CD14-positive monocyte (primary cell): ENCODE data around the gene AMIGO3. TPM values are rescaled to one million over a fixed set of nuclear protein-coding genes. Genes with fewer than 3 reads are reported as not detected.
A peak's percentile ranks its signal among the peaks of the same experiment; 100 is the strongest.

Experiments used
- DNase-seq, 3 donors: peaks; one replicate each; pipeline ENCODE4 v3.0.0-alpha.2; 2011 to 2022
- H2AFZ ChIP-seq: 2 replicates; pipeline ENCODE4 v1.6.0; 2012; ENCODE audit warnings: mild to moderate bottlenecking, low read depth, low read length, inconsistent platforms; ENCODE audit not compliant: insufficient read depth, poor library complexity, severe bottlenecking
- H3K27ac ChIP-seq, 2 donors: 1 replicate in 1 of 2; 2 replicates in 1 of 2; pipeline ENCODE4 v1.5.1; 2012 to 2013; ENCODE audit warnings: low read length in 2 of 2, control low read depth in 1 of 2, inconsistent platforms in 1 of 2, low read depth in 1 of 2, mild to moderate bottlenecking in 1 of 2
- H3K27me3 ChIP-seq, 2 donors: one replicate each; pipeline versions ENCODE4 v1.6.0 to v1.6.1; 2011 to 2013; ENCODE audit warnings: low read length in 2 of 2; ENCODE audit not compliant: control insufficient read depth in 2 of 2, insufficient read depth in 2 of 2
- H3K36me3 ChIP-seq, 2 donors: replicated peaks in 1 of 2; 1 replicate in 1 of 2; 2 replicates in 1 of 2; pipeline versions ENCODE4 v1.5.1 to v1.6.1; 2012 to 2013; ENCODE audit warnings: low read length in 2 of 2, control low read depth in 1 of 2, inconsistent platforms in 1 of 2, mild to moderate bottlenecking in 1 of 2; ENCODE audit not compliant: insufficient read depth in 2 of 2, control insufficient read depth in 1 of 2
- H3K4me1 ChIP-seq, 2 donors: 1 replicate in 1 of 2; 2 replicates in 1 of 2; pipeline versions ENCODE4 v1.5.1 to v1.6.1; 2012 to 2013; ENCODE audit warnings: low read length in 2 of 2, control low read depth in 1 of 2, inconsistent platforms in 1 of 2, mild to moderate bottlenecking in 1 of 2, moderate library complexity in 1 of 2; ENCODE audit not compliant: insufficient read depth in 2 of 2, control insufficient read depth in 1 of 2
- H3K4me2 ChIP-seq: replicated peaks from 2 replicates; pipeline ENCODE3; 2012; ENCODE audit warnings: low read length, moderate library complexity, mild to moderate bottlenecking; ENCODE audit not compliant: poor library complexity, severe bottlenecking; ENCODE audit errors: extremely low read depth
- H3K4me3 ChIP-seq, 3 experiments: fragments of 200-600 bp in 1 of 3; sonication (generic) in 1 of 3; replicated peaks in 1 of 3; 1 replicate in 2 of 3; 2 replicates in 1 of 3; pipeline ENCODE4 v1.5.1; 2011 to 2013; ENCODE audit warnings: low read length in 3 of 3, mild to moderate bottlenecking in 3 of 3, control low read depth in 2 of 3, low read depth in 2 of 3, inconsistent platforms in 1 of 3, moderate library complexity in 1 of 3
- H3K79me2 ChIP-seq: 2 replicates; pipeline ENCODE4 v1.6.0; 2012; ENCODE audit warnings: mild to moderate bottlenecking, control low read depth, inconsistent platforms, low read length, moderate library complexity; ENCODE audit not compliant: insufficient read depth
- H3K9ac ChIP-seq: 2 replicates; pipeline ENCODE4 v1.6.0; 2017; ENCODE audit warnings: low read length, mild to moderate bottlenecking; ENCODE audit not compliant: insufficient read depth, poor library complexity, severe bottlenecking
- H3K9me3 ChIP-seq, 2 donors: replicated peaks in 1 of 2; 1 replicate in 1 of 2; 2 replicates in 1 of 2; pipeline versions ENCODE4 v1.5.1 to v1.6.1; 2012 to 2013; ENCODE audit warnings: low read length in 2 of 2, control low read depth in 1 of 2; ENCODE audit not compliant: control insufficient read depth in 1 of 2, insufficient read depth in 1 of 2
- H4K20me1 ChIP-seq: 2 replicates; pipeline ENCODE4 v1.6.0; 2012; ENCODE audit warnings: mild to moderate bottlenecking, low read length, control low read depth, moderate library complexity; ENCODE audit not compliant: insufficient read depth
- H3K27ac Mint-ChIP-seq, 7 donors: one replicate each; pipeline ENCODE4 v1.8.0; 2020; ENCODE audit warnings: mild to moderate bottlenecking in 7 of 7, mixed read lengths in 7 of 7, moderate library complexity in 6 of 7, inconsistent platforms in 2 of 7
- H3K27me3 Mint-ChIP-seq, 3 donors: one replicate each; pipeline ENCODE4 v1.8.0; 2021 to 2022; ENCODE audit warnings: low read depth in 3 of 3, mild to moderate bottlenecking in 3 of 3, mixed read lengths in 3 of 3, moderate library complexity in 3 of 3, inconsistent platforms in 1 of 3
- H3K36me3 Mint-ChIP-seq, 2 donors: one replicate each; pipeline ENCODE4 v1.8.0; 2020; ENCODE audit warnings: mixed read lengths in 2 of 2, inconsistent platforms in 1 of 2, mild to moderate bottlenecking in 1 of 2
- H3K4me1 Mint-ChIP-seq: one replicate; pipeline ENCODE4 v1.8.0; 2020; ENCODE audit warnings: mild to moderate bottlenecking, mixed read lengths
- H3K4me3 Mint-ChIP-seq, 2 donors: one replicate each; pipeline ENCODE4 v1.8.0; 2020; ENCODE audit warnings: mild to moderate bottlenecking in 2 of 2, mixed read lengths in 2 of 2, moderate library complexity in 1 of 2
- H3K9me3 Mint-ChIP-seq, 7 donors: one replicate each; pipeline ENCODE4 v1.8.0; 2020 to 2022; ENCODE audit warnings: mixed read lengths in 7 of 7, mild to moderate bottlenecking in 6 of 7, moderate library complexity in 6 of 7, inconsistent platforms in 2 of 7
- WGBS: methylation state at CpG from one replicate; pipeline ENCODE4 v1.1.5; 2013; ENCODE audit warnings: missing lambda C conversion rate; ENCODE audit not compliant: insufficient coverage; 5-methylcytosine and 5-hydroxymethylcytosine counted together
- intact Hi-C, 2 donors: fragments of 100-400 bp; cut with micrococcal nuclease; formaldehyde crosslinking; loops; one replicate each; pipeline versions ENCODE4 v1.15.0 to v1.15.1; 2023
- polyA minus RNA-seq: library from RNA; depleted of rRNA, polyadenylated mRNA; stranded (reverse); fragments of >200 nt; gene quantifications from 2 replicates; pipeline ENCODE4 v1.2.3, GENCODE V29; 2012
- polyA plus RNA-seq, 3 donors: library from polyadenylated mRNA; depleted of rRNA in 1 of 3; unstranded in 2 of 3; stranded (reverse) in 1 of 3; fragments of 300-500 nt in 2 of 3; fragments of >200 nt in 1 of 3; fragmentation: Illumina TruSeq in 2 of 3; gene quantifications; 1 replicate in 2 of 3; 2 replicates in 1 of 3; pipeline ENCODE4 v1.2.3, GENCODE V29; 2012 to 2021
- total RNA-seq, 12 experiments: library from RNA in 1 of 12; stranded (reverse) in 1 of 12; fragments of 120-200 nt in 1 of 12; gene quantifications; one replicate each; pipeline ENCODE4 v1.2.4 and lab custom pipeline; 2013 to 2026; ENCODE audit warnings: mixed read lengths in 6 of 12, inconsistent platforms in 1 of 12
- TF ChIP-seq, protein P1 (sequence below): fragments of 200-600 bp; IDR thresholded peaks from one replicate; pipeline ENCODE4 v1.8.0; 2022; ENCODE audit warnings: antibody characterized with exemption, mild to moderate bottlenecking

The AMIGO3 gene, protein sequence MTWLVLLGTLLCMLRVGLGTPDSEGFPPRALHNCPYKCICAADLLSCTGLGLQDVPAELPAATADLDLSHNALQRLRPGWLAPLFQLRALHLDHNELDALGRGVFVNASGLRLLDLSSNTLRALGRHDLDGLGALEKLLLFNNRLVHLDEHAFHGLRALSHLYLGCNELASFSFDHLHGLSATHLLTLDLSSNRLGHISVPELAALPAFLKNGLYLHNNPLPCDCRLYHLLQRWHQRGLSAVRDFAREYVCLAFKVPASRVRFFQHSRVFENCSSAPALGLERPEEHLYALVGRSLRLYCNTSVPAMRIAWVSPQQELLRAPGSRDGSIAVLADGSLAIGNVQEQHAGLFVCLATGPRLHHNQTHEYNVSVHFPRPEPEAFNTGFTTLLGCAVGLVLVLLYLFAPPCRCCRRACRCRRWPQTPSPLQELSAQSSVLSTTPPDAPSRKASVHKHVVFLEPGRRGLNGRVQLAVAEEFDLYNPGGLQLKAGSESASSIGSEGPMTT
- 0.15 TPM for total RNA-seq (2013)
- polyA plus RNA-seq: under 1 TPM in 1 of 3 donors, not detected in 2; 0.96 TPM
- 1.5 and 2.1 TPM in 2 replicates for polyA minus RNA-seq
- total RNA-seq (lab: John Stamatoyannopoulos, UW): 0 reads per million in 11 experiments

DNA sequence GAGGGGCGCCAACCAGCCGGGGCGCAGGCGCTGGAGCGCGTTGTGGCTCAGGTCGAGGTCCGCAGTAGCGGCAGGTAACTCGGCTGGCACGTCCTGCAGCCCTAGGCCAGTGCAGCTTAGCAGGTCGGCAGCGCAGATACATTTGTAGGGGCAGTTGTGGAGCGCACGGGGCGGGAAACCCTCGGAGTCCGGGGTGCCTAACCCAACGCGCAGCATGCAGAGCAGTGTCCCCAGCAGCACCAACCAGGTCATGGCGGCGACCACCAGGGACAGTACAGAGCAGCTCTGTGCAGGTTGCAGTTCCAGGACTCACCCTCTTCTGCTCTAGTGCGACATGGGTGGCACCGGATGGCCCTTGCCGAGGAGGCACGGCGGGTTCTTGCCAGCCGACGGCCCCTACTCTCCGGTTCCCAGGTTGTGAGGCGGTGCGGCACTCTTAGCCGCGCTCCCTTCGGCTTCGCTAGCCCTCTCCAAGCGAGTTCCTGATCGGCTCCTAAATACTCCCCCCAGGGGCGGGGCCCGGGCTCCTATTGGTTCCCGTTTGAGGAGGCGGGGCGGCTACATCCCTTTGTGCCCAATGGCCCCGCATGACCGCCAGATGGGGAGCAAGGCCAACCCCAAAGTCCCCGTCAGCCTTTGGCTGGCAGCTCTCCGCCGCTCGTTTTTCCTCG lies at the start of gene AMIGO3:
Gene AMIGO3, minus strand, starts transcription at position 471 of the 671 bp plus-strand sequence. Its CDS starts 219 bp downstream, at position 252.
- under 1% methylated on average over 46 of the region's 50 CpGs for WGBS
- H2AFZ ChIP-seq: peak within 1 kb of the TSS; percentile 72
- TF ChIP-seq, protein P1, sequence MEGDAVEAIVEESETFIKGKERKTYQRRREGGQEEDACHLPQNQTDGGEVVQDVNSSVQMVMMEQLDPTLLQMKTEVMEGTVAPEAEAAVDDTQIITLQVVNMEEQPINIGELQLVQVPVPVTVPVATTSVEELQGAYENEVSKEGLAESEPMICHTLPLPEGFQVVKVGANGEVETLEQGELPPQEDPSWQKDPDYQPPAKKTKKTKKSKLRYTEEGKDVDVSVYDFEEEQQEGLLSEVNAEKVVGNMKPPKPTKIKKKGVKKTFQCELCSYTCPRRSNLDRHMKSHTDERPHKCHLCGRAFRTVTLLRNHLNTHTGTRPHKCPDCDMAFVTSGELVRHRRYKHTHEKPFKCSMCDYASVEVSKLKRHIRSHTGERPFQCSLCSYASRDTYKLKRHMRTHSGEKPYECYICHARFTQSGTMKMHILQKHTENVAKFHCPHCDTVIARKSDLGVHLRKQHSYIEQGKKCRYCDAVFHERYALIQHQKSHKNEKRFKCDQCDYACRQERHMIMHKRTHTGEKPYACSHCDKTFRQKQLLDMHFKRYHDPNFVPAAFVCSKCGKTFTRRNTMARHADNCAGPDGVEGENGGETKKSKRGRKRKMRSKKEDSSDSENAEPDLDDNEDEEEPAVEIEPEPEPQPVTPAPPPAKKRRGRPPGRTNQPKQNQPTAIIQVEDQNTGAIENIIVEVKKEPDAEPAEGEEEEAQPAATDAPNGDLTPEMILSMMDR: peak; percentile 79

DNA sequence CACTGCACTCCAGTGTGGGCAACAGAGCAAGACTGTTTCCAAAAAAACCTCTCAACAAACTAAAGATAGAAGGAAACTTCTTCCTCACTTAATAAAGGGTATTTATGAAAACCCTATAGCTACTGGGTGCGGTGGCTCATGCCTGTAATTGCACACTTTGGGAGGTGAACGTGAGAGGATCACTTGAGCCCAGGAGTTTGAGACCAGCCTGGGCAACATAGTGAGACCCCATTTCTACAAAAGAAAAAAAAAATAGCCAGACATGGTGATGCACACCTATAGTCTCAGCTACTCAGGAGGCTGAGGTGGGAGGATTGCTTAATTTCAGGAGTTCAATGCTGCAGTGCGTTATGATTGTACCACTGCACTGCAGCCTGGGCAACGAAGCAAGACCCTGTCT lies 44.5 kb upstream of the AMIGO3 start:
- Mint-ChIP-seq H3K27ac (no peak overlapping the region), H3K36me3 (peaks cover 15 to 51% of the 10 kb centered on the region in 2 donors), H3K4me1 (peaks cover 10% of the 10 kb centered on the region), H3K9me3 (peaks cover 0 to 2% (median 0%) of the 10 kb centered on the region in 7 donors), H3K4me3 (no peak overlapping the region), H3K27me3 (no peaks in the 10 kb centered on the region)
- peaks cover 93% of the 10 kb centered on the region for H3K79me2 ChIP-seq
- no CpG with 5 or more reads among the region's 4 CpGs for WGBS
- no peak overlapping the region for H3K4me3 ChIP-seq
- H3K27ac ChIP-seq: no peak overlapping the region
- H3K4me2 ChIP-seq: no peak overlapping the region
- no peak for DNase-seq
- H2AFZ ChIP-seq: no peak overlapping the region
- H3K27me3 ChIP-seq: no peaks in the 10 kb centered on the region
- intact Hi-C loops: loop anchor here in 1 of 2 donors (10.0 kb wide), 1 partner anchor 1599 kb away; no protein-coding TSS in a partner anchor
- peaks cover 0 to 5% of the 10 kb centered on the region in 2 donors for H3K4me1 ChIP-seq
- TF ChIP-seq, protein P1: no peak
- peaks cover 3 to 39% of the 10 kb centered on the region in 2 donors for H3K36me3 ChIP-seq
- H3K9me3 ChIP-seq: no peaks in the 10 kb centered on the region
- peaks cover 96% of the 10 kb centered on the region for H4K20me1 ChIP-seq
- no peak overlapping the region for H3K9ac ChIP-seq

More for the DNA sequence above, at the start of gene AMIGO3:
- Mint-ChIP-seq H3K4me1 (peaks cover 30% of the 10 kb centered on the region), H3K27me3 (peaks cover 7 to 9% (median 7%) of the 10 kb centered on the region in 3 donors), H3K36me3 (peaks cover 29 to 40% of the 10 kb centered on the region in 2 donors), H3K4me3 (peak within 1 kb of the TSS; percentile 85 to 93), H3K9me3 (peaks cover 0 to 5% (median 0%) of the 10 kb centered on the region in 7 donors), H3K27ac (peak within 1 kb of the TSS; percentile 32 to 86 (median 72))
- DNase-seq: peak; percentile 87 to 94 (median 89)
- Histone ChIP-seq H3K36me3 (peaks cover 10 to 33% of the 10 kb centered on the region in 2 donors), H3K27ac (peak within 1 kb of the TSS in 1 of 2 donors; percentile 36), H3K4me3 (peak within 1 kb of the TSS; percentile 45 to 80 (median 46)), H3K9ac (peak within 1 kb of the TSS; percentile 43), H3K4me1 (peaks cover 26 to 34% of the 10 kb centered on the region in 2 donors), H3K4me2 (peak within 1 kb of the TSS; percentile 92), H3K9me3 (no peaks in the 10 kb centered on the region), H3K27me3 (peaks cover 0 to 7% of the 10 kb centered on the region in 2 donors), H3K79me2 (peaks cover 22% of the 10 kb centered on the region), H4K20me1 (peaks cover 31% of the 10 kb centered on the region)
- intact Hi-C loops: loop anchor here in 1 of 2 donors (10.0 kb wide), 1 partner anchor 225 kb away; the partner anchor contains the start of gene RBM6
